MCF 10A (cell line): ENCODE results near the gene MYOM1. TPM values are rescaled to one million over a fixed set of nuclear protein-coding genes. Genes with fewer than 3 reads are reported as not detected.

Experiments used
- Bru-seq: library from RNA; stranded (reverse); fragments of 400-500 nt; gene quantifications from one replicate; lab custom pipeline; 2021; lab: Mats Ljungman, UMichigan
- BruChase-seq, 2 experiments: library from RNA; stranded (reverse); fragments of 400-500 nt; gene quantifications; one replicate each; lab custom pipeline; 2021; lab: Mats Ljungman, UMichigan
- BruUV-seq: library from RNA; stranded (reverse); fragments of 400-500 nt; replicated peaks from 2 replicates; lab custom pipeline; 2021; lab: Mats Ljungman, UMichigan
- CTCF ChIA-PET: fragments of 300-600 bp; sonication (Branson Sonifier 250); formaldehyde crosslinking; extraction: SDS; loops from one replicate; lab custom pipeline; 2021; ENCODE audit warnings: antibody characterized with exemption, inconsistent platforms; lab: Yijun Ruan, JAX
- POLR2A ChIA-PET: fragments of 300-600, 350-650 bp; sonication (Branson Sonifier 250); formaldehyde crosslinking; extraction: SDS; loops from one replicate; lab custom pipeline; 2020; ENCODE audit warnings: antibody characterized with exemption, inconsistent platforms; lab: Yijun Ruan, JAX
- DNase-seq: peaks from one replicate; pipeline ENCODE4 v3.0.0-alpha.2; 2018; ENCODE audit not compliant: unreplicated experiment
- H3K27ac Mint-ChIP-seq: one replicate; pipeline ENCODE4 v1.8.0; 2022; ENCODE audit warnings: mild to moderate bottlenecking, low read depth, mixed read lengths; ENCODE audit not compliant: unreplicated experiment
- H3K27me3 Mint-ChIP-seq: one replicate; pipeline ENCODE4 v1.8.0; 2022; ENCODE audit warnings: mixed read lengths; ENCODE audit not compliant: insufficient read depth, unreplicated experiment
- H3K36me3 Mint-ChIP-seq: one replicate; pipeline ENCODE4 v1.8.0; 2022; ENCODE audit warnings: mild to moderate bottlenecking, moderate library complexity, mixed read lengths; ENCODE audit not compliant: insufficient read depth, unreplicated experiment
- H3K4me1 Mint-ChIP-seq: one replicate; pipeline ENCODE4 v1.8.0; 2022; ENCODE audit warnings: mixed read lengths; ENCODE audit not compliant: insufficient read depth, unreplicated experiment
- H3K4me3 Mint-ChIP-seq: one replicate; pipeline ENCODE4 v1.8.0; 2022; ENCODE audit warnings: mild to moderate bottlenecking, moderate library complexity, mixed read lengths; ENCODE audit not compliant: unreplicated experiment
- H3K9me3 Mint-ChIP-seq: one replicate; pipeline ENCODE4 v1.8.0; 2022; ENCODE audit warnings: mixed read lengths; ENCODE audit not compliant: unreplicated experiment
- CTCF ChIP-seq: fragments of 200-600 bp; IDR thresholded peaks from one replicate; pipeline ENCODE4 v1.8.0; 2022; ENCODE audit warnings: antibody characterized with exemption, mild to moderate bottlenecking; ENCODE audit not compliant: unreplicated experiment
- intact Hi-C: fragments of 100-400 bp; cut with micrococcal nuclease; formaldehyde crosslinking; loops from 2 replicates; pipeline ENCODE4 v1.14.1; 2022
- long read RNA-seq: library from polyadenylated mRNA; stranded (forward); transcript quantifications from one replicate; pipeline ENCODE4 v2.0.0, GENCODE V29; 2022
- total RNA-seq: library from RNA; stranded (reverse); gene quantifications from 2 replicates; pipeline ENCODE4 v1.2.3, GENCODE V29; 2022

MYOM1 gene
- total RNA-seq: 0.21 and 0.88 TPM in 2 replicates
- Bru-seq, nascent RNA: percentile 23 among the genes with signal in this experiment
- BruChase-seq, experiment 1, labeled RNA remaining after a 6-hour chase: percentile 27 among the genes with signal in this experiment
- BruChase-seq, experiment 2, labeled RNA remaining after a 2-hour chase: percentile 30 among the genes with signal in this experiment
- long read RNA-seq: 0 reads

DNA sequence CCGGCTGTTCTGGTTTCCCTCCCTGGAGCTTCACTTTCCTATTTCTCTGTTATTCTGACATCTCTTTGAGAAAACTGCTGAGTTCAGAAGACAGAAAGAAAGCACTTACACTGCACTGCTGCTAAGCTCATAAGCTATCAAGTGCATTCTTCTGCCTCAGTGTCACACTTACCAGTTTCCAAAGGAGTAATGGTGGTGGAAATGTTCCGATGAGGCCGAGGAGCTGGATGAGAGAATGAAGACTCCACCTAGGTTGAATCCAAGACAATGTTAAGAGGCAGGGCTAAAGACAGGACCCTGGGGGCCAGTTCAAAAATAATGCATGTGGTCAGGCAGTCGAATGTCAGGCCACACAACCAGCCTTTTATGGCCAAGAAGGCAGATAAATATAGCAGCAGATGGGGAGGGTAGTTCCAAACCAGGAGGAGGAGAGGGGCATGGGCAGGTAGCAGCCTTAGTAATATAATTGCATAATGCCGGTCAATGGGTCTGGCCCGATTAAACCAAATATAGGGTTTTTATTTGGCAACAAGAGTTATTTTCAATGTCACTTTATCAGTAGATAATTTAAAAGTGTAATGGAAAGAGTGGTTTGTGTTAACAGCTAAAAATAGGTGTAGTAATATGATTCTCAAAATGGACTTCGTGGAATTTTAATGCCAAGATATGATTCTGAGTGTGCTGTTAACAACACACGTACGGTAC is at the start of gene MYOM1:
Gene MYOM1, minus strand, starts transcription at position 338 of the 705 bp plus-strand sequence. CDS start 4,745 bp downstream, outside the sequence.
- intact Hi-C loops: no loop called here
- Mint-ChIP-seq H3K27ac (peak within 1 kb of the TSS; percentile 28), H3K36me3 (peaks cover 6% of the 10 kb centered on the region), H3K9me3 (no peaks in the 10 kb centered on the region), H3K27me3 (no peaks in the 10 kb centered on the region), H3K4me3 (no peak within 1 kb of the TSS), H3K4me1 (peaks cover 7% of the 10 kb centered on the region)
- no peak for TF ChIP-seq CTCF
- ChIA-PET CTCF (interaction anchor here (0.6 to 2.3 kb wide), 4 partner anchors 9 to 90 kb away, joined by 3 to 11 read pairs (median 6); no protein-coding TSS in a partner anchor), POLR2A (interaction anchor here (1.2 kb wide), 1 partner anchor 9 kb away, joined by 3 read pairs; no protein-coding TSS in a partner anchor)
- no TSS peak for BruUV-seq
- no peak for DNase-seq

DNA sequence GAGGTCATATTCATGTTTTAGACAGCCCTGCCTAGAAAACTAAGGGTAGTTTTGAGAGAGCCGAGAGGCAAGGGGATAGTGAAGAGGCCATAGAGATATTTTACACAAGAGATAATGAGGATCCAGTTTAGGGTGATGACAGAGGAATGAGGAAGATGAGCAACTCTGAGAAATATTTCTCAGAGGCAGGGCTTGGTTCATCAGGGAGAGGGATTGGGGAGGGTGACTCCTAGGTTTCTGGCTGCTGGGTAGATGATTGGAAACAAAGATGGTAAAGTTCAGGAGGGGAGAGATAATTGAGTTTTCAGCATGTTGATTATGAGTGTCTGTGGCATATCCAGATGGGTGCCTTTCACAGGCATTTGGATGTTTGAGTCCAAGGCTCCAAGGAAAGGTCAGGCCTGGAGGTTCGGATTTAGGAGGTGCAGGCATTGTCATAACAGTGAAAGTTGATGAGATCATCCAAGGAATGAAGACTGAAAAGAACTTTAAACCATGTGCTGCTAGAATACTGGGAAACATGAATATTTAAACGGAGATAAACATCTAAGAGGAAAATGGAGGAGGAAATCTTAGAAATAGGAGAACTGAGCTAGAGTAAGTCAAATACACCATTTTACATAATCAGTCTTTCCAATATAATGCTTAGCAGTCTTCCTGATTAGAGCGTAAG is 49.6 kb upstream of the MYOM1 start:
- Mint-ChIP-seq H3K27me3 (no peaks in the 10 kb centered on the region), H3K36me3 (peaks cover 25% of the 10 kb centered on the region)
- no TSS peak for BruUV-seq

DNA sequence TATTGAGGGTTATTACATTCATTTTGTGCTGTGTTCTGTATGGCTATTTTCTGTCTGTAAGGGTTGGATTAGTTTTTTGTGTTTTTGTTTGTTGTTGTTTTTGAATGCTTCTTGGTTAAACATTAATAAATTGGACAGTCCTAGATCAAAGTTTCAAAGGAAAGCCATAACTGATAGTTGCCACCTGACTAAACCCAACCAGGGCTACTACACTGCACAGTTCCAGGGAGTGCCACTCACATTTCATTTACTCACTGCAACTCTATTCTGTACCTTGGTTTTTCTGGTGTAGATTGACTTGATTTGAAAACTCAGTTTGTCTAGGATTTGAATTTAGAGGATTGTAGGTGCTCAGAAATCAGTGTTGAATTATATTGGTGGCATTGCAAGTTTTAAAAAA is 48.5 kb upstream of the MYOM1 start:
- no peak for DNase-seq
- intact Hi-C loops: no loop called here
- ChIA-PET CTCF (interaction anchor here (0.6 to 1.0 kb wide), 2 partner anchors 356 to 398 kb away, joined by 3 read pairs; no protein-coding TSS in a partner anchor), POLR2A (interaction anchor here (0.8 to 1.1 kb wide), 3 partner anchors 29 to 397 kb away, joined by 3 to 4 read pairs (median 4); no protein-coding TSS in a partner anchor)
- no TSS peak for BruUV-seq
- H3K9me3 Mint-ChIP-seq: no peaks in the 10 kb centered on the region
- H3K36me3 Mint-ChIP-seq: peaks cover 19% of the 10 kb centered on the region
- H3K27me3 Mint-ChIP-seq: no peaks in the 10 kb centered on the region
- H3K27ac Mint-ChIP-seq: peak overlapping the region; percentile 16
- H3K4me1 Mint-ChIP-seq: peaks cover 70% of the 10 kb centered on the region
- no peak overlapping the region for H3K4me3 Mint-ChIP-seq
- no peak for TF ChIP-seq CTCF

More for the DNA sequence above, 49.6 kb upstream of the MYOM1 start:
- Mint-ChIP-seq H3K4me3 (peak overlapping the region; percentile 4), H3K9me3 (no peaks in the 10 kb centered on the region), H3K4me1 (peaks cover 61% of the 10 kb centered on the region), H3K27ac (peak overlapping the region; percentile 16)
- DNase-seq: no peak
- intact Hi-C loops: no loop called here
- no peak for TF ChIP-seq CTCF
- ChIA-PET POLR2A (interaction anchor here (0.6 to 2.5 kb wide), 7 partner anchors 8 to 396 kb away, joined by 3 to 15 read pairs (median 4); partner anchors contain the start of genes MYL12A and MYL12B), CTCF (interaction anchor here (0.6 to 1.0 kb wide), 3 partner anchors 183 to 397 kb away, joined by 3 to 4 read pairs (median 3); no protein-coding TSS in a partner anchor)
